G401 (cell line): ENCODE results near the gene QPRT. TPM values are rescaled to one million over a fixed set of nuclear protein-coding genes. Genes with fewer than 3 reads are reported as not detected.
"Not testable (repeated sequence)": the region's sequence is repeated elsewhere in the genome, so short reads cannot be mapped to it uniquely, and the experiment has no call there.

ENCODE experiments used
- DNase-seq: peaks from one replicate; pipeline ENCODE4 v3.0.0-alpha.2; 2015; ENCODE audit warnings: low spot score
- in situ Hi-C: cut with HindIII; loops from 2 replicates; pipeline ENCODE4 v1.10.0; 2016; ENCODE audit warnings: low sequenced_read_pairs, mixed read lengths
- total RNA-seq: library from RNA; depleted of rRNA; stranded (reverse); fragments of >200 nt; shearing (Covaris generic); gene quantifications from 2 replicates; pipeline ENCODE4 v1.2.3, GENCODE V29; 2014; rRNA removed

The QPRT gene
- total RNA-seq, 1 experiment from 2014 or later = 105 TPM

DNA sequence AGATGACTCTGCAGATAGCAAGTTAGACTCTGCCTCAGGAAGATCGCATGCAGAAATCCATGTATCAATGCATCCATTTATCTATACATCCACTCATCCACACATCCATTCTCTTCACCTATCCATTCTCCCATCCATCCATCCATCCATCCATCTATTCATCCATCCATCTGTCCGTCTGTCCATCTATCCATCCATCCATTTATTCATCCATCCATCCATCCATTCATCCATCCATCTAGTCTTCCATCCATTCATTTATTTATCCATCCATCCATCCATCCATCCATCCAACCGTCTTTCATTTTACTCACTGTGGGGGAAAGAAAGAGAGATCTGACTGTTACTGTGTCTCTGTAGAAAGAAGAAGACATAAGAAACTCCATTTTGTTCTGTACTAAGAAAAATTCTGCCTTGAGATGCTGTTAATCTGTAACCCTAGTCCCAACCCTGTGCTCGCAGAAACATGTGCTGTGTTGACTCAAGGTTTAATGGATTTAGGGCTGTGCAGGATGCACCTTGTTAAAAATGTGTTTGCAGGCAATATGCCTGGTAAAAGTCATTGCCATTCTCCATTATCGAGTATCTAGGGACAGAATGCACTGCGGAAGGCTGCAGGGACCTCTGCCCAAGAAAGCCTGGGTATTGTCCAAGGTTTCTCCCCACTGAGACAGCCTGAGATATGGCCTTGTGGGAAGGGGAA lies 61.1 kb downstream of the QPRT start:
- DNase-seq, in situ Hi-C loops: not testable (repeated sequence)

DNA sequence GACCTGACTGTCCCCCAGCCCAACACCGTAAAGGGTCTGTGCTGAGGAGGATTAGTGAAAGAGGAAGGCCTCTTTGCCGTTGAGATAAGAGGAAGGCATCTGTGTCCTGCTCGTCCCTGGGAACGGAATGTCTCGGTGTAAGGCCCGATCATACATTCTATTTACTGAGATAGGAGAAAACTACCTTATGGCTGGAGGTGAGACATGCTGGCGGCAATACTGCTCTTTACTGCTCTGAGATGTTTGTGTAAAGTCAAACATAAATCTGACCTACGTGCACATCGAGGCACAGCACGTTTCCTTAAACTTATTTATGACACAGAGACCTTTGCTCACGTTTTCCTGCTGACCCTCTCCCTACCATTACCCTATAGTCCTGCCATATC lies 61.6 kb downstream of the QPRT start:
- in situ Hi-C loops, DNase-seq: not testable (repeated sequence)

DNA sequence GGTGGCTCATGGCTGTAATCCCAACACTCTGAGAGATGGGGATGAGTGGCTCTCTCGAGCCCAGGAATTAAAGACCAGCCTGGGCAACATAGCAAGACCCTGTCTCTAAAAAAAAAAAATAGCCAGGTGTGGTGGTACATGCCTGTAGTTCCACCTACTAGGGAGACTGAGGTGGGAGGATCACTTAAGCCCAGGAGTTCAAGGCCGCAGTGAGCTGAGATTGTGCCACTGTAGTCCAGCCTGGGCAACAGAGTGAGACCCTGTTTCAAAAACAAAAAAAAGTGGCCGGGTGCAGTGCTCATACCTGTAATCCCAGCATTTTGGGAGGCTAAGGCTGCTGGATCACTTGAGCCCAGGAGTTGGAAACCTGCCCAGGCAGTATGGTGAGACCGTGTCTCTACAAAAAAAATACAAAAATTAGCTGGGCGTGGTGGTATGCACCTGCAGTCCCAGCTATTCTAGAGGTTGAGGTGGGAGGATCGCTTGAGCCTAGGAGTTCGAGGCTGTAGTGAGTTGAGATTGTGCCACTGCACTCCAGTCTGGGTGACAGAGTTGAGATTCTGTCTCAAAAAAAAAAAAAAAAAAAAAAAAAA lies 63.8 kb downstream of the QPRT start:
- no peak for DNase-seq
- in situ Hi-C loops = no loop called here

DNA sequence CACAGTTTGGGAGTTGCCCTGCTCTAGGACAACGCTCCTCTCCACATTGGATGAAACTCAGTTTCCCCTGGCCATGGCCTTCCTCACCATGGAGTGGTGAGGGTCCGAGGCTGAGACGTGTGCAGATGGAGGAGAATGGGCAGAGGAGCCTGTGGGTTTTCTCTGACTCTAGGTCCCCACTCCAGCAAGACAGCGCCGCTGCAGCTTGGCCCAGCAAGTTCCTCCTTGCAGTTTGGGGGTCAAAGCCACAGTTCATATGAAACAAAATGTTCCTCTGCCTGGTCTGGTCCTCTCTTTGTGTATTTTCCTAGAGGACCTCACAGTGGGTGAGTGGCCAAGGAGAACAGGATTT lies 64.5 kb downstream of the QPRT start:
- in situ Hi-C loops = no loop called here
- DNase-seq = no peak

DNA sequence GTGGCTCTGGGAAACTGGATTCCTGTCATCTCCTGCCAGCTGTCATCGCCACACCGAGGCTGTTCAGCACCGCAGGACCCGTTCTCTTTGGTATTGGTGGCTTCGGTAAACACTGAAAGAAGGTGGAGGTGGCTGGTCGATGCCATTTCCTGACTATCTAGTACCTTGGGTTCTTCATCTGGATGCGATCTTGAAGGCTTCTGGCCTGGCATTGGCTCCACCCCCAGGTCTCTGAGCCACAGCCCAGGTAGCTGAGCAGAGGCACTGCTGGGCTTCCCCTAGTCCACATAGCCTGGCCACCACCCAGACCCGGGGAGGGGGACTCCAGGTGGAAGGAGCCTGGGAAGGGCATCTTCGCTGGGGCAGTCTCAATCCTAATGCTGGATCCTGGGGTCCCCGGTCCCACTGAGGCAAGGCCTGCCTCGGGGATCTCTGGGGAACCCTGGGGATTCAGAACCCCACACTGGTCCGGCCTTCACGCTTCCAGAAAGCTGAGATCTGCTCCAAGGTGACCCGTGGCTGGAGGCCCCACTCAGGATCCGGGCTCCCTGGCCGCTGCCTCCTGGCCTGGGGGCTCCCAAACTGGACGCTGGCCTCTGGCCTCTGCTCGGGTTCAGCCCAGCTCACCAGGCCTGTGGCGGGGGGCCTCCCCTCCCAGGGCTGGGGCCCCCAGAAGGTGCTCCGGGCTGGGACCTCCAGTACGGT lies 65.0 kb downstream of the QPRT start:
- in situ Hi-C loops = no loop called here
- no peak for DNase-seq

DNA sequence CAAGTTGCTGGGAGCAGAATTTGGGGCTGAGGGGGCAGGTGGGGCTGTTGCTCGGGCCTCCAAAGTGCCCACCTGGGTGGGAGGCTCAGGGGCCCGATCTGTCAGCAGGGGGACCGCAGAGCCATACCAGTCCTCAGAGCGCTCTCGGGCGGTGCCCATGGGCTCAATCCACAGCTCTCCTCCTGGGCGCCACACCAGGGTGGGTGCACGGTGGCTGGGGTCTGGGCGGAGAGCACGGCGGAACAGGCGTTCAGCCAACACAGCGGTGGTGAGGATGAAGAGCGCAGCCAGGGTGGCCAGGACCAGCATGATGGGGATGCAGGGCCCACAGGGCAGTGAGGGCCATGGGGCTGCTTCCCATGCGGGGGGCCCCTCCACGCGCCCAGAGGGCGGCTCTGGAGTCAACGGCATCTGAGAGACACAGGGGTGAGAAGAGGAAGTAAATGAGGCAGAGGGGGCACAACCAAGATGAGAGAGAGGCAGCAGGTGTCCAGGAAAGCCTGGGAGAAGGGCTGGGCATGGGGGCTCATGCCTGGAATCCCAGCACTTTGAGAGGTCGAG lies 65.6 kb downstream of the QPRT start:
- in situ Hi-C loops = no loop called here
- no peak for DNase-seq

DNA sequence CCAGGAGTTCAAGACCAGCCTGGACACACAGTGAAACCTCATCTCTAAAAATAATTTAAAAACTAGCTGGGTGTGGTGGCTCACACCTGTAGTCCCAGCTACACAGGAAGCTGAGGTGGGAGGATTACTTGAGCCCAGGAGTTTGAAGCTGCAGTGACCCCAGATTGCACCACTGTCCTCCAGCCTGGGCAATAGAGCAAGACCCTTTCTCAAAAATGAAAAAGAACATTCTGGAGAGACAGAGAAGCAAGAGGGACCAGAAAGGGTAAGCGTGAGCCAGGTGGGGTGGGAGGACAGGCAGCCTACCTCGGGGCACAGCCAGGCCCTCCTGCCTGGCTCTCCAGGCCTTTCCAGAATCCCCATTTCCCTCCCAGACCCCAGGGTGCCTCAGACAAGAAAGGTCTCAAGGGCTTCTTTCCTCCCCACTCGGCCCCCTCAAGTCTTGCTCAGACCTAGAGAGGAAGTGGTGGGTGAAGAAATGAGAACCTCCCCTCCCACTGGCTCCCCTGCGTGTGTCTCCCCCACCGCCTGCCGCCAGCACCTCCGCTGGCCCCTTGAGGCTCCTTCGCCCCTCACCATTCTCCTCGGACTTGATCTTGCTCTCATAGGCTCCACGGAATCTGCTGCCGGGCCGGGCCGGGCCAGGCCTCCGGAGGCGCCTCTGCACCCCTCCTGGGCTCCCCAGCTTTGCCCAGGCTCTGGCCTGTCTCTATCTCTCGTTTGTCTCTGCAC lies 66.3 kb downstream of the QPRT start:
- in situ Hi-C loops = no loop called here

DNA sequence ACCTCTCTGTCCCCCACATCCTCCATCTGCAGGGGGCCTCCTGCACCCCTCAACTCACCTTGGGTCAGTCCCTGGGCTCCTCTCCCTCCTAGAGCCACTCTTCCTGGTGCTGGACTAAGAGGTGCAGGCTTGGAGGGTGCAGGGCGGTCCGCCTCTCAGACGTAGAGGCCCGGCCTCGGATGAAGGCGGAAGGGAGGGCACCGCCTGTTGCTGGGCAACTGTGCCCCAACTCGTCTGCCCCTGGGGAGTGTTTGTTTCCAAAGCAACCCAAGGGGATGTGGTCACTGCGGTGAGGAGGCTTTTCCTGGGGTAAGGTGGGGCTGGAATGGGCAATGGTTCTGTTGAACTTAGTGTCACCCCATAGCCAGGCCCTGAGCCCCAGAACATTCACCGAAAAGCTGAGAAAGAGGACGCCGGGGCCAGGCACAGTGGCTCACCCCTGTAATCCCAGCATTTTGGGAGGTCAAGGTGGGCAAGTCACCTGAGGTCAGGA lies 66.9 kb downstream of the QPRT start, which contains the start of gene C16orf54:
Gene C16orf54, minus strand, starts transcription at position 138 of the 493 bp plus-strand sequence. CDS start 1,039 bp downstream, outside the sequence.
- DNase-seq = no peak
- in situ Hi-C loops = no loop called here

More for the DNA sequence above, 66.3 kb downstream of the QPRT start:
- DNase-seq = no peak

DNA sequence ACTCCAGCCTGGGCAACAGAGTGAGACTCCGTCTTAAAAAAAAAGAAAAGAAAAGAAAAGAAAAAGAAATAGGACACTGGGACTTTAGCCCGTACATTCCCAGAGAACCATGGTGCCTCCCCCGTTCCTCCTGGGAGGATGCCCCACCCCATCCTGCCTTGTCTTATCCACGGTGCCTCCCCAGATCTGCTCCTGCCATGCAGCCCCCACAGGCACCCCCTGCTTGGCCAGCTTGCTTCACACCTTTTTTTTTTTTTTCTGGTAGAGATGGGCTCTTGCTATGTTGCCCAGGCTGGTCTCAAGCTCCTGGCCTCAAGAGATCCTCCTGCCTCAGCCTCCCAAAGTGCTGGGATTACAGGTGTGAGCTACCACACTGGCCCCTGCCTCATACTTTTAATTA lies 67.5 kb downstream of the QPRT start:
- DNase-seq, in situ Hi-C loops: not testable (repeated sequence)

Other genes starting within 250 kb of the QPRT start
- gene BOLA2, start 224.8 kb upstream of the QPRT start, total RNA-seq = 13.3 and 23.1 TPM in 2 replicates
- gene SLX1B, start 224.6 kb upstream of the QPRT start, total RNA-seq = 46.4 and 61.8 TPM in 2 replicates
- 0.58 TPM in 1 of 2 replicates, not detected in the other for gene SULT1A4, start 219.3 kb upstream of the QPRT start, total RNA-seq
- gene NPIPB12, start 172.8 kb upstream of the QPRT start, total RNA-seq = 2.5 and 3.0 TPM in 2 replicates
- gene SPN, start 15.9 kb upstream of the QPRT start, total RNA-seq = 0.37 TPM in 1 of 2 replicates, not detected in the other
- gene C16orf54, start 66.8 kb downstream of the QPRT start, total RNA-seq = not detected in 2 replicates
- not detected in 2 replicates for gene ZG16, start 99.1 kb downstream of the QPRT start, total RNA-seq
- gene KIF22, start 111.6 kb downstream of the QPRT start, total RNA-seq = 169 and 171 TPM in 2 replicates
- gene MAZ, start 127.3 kb downstream of the QPRT start, total RNA-seq = 469 and 478 TPM in 2 replicates
- gene PRRT2, start 133.0 kb downstream of the QPRT start, total RNA-seq = 4.7 and 6.2 TPM in 2 replicates
- 69.9 and 78.4 TPM in 2 replicates for gene PAGR1, start 137.0 kb downstream of the QPRT start, total RNA-seq
- 17.2 and 32.7 TPM in 2 replicates for gene MVP, start 141.3 kb downstream of the QPRT start, total RNA-seq
- 47.7 and 56.2 TPM in 2 replicates for gene CDIPT, start 184.0 kb downstream of the QPRT start, total RNA-seq
- 43.5 and 50.4 TPM in 2 replicates for gene SEZ6L2, start 220.4 kb downstream of the QPRT start, total RNA-seq
- gene ASPHD1, start 221.3 kb downstream of the QPRT start, total RNA-seq = 25.5 and 28.5 TPM in 2 replicates
- 3.2 and 3.9 TPM in 2 replicates for gene KCTD13, start 247.0 kb downstream of the QPRT start, total RNA-seq